ENCODE measurements around the gene SLC39A7. TPM values are rescaled to one million over a fixed set of nuclear protein-coding genes. Genes with fewer than 3 reads are reported as not detected.

SLC39A7 gene
- total RNA-seq, 1 experiment from 2014 or later: 130 TPM

GRCh38 chr6:33217681-33218080 lies 17.0 kb downstream of the SLC39A7 start:
- intact Hi-C loops (cut with micrococcal nuclease): no loop called here
- H2AFZ ChIP-seq (ENCODE audit: low read depth, low read length, poor library complexity, severe bottlenecking): no peak overlapping the region
- ChIA-PET RAD21 (ENCODE audit: low non-redundant PET in 1 of 2, low total read pairs in 2 of 2, uncharacterized antibody in 2 of 2, unreplicated experiment in 2 of 2) (no interaction called here), POLR2A (no interaction called here), CTCF (no interaction called here)
- H3K27ac ChIP-seq (ENCODE audit: low read depth, low read length): no peak overlapping the region
- H3K36me3 ChIP-seq (ENCODE audit: control insufficient read depth in 1 of 2, insufficient read depth in 2 of 2, low read length in 2 of 2): no peaks in the 10 kb centered on the region
- BruUV-seq (replicated peaks): no TSS peak
- H3K27me3 ChIP-seq (ENCODE audit: insufficient read depth, low read length): no peaks in the 10 kb centered on the region
- H3K9ac ChIP-seq (ENCODE audit: low read length): no peak overlapping the region
- ATAC-seq (no peak), DNase-seq (ENCODE audit: low read depth, low spot score) (no peak)
- no peak overlapping the region for H3K4me2 ChIP-seq (ENCODE audit: low read length)
- H4K20me1 ChIP-seq (ENCODE audit: insufficient read depth): no peaks in the 10 kb centered on the region
- H3K4me1 ChIP-seq (ENCODE audit: control insufficient read depth in 1 of 2, insufficient read depth in 2 of 2, low read length in 2 of 2): peaks cover 0 to 5% of the 10 kb centered on the region in 2 experiments; a peak in 1 of 4 replicates
- no peaks in the 10 kb centered on the region for H3K9me3 ChIP-seq (ENCODE audit: control insufficient read depth in 1 of 2, insufficient read depth in 1 of 2, low read depth in 1 of 2, low read length in 2 of 2)
- H3K9me2 ChIP-seq (ENCODE audit: insufficient read depth): no peaks in the 10 kb centered on the region
- TF ChIP-seq ZBTB33 (IDR thresholded peaks at IDR 0.05; ENCODE audit: extremely low read depth, insufficient replicate concordance, low read length): no peak
- no peak for TF ChIP-seq SIN3A (IDR thresholded peaks at IDR 0.05; ENCODE audit: low read depth)
- TF ChIP-seq EZH2 (IDR thresholded peaks at IDR 0.05): no peak
- TF ChIP-seq REST (IDR thresholded peaks at IDR 0.05; ENCODE audit: low read depth): no peak
- no peak for TF ChIP-seq JUND (IDR thresholded peaks at IDR 0.05)
- TF ChIP-seq TCF7L2 (IDR thresholded peaks at IDR 0.05; ENCODE audit: borderline replicate concordance, extremely low read depth, insufficient read depth, insufficient read length): no peak
- no peak for TF ChIP-seq SRF (IDR thresholded peaks at IDR 0.05; ENCODE audit: low read depth)
- TF ChIP-seq MAX (IDR thresholded peaks at IDR 0.05): no peak
- TF ChIP-seq POLR2AphosphoS5 (IDR thresholded peaks at IDR 0.05; ENCODE audit: low read depth, low read length): no peak
- no peak for TF ChIP-seq ZNF274 (IDR thresholded peaks at IDR 0.05; ENCODE audit: low read depth, low read length)
- no peak for TF ChIP-seq YY1 (IDR thresholded peaks at IDR 0.05; ENCODE audit: extremely low read depth, insufficient replicate concordance, low read depth, low read length)
- no peak for TF ChIP-seq ATF3 (IDR thresholded peaks at IDR 0.05)
- TF ChIP-seq CBX3 (IDR thresholded peaks at IDR 0.05; ENCODE audit: low read depth): no peak
- no peak for TF ChIP-seq POLR2A (IDR thresholded peaks at IDR 0.05; ENCODE audit: borderline replicate concordance, extremely low read depth, insufficient read depth, insufficient read length)
- no peak for TF ChIP-seq EZH2phosphoT487 (IDR thresholded peaks at IDR 0.05; ENCODE audit: borderline replicate concordance)
- TF ChIP-seq ELF1 (IDR thresholded peaks at IDR 0.05; ENCODE audit: borderline replicate concordance, low read depth): no peak
- TF ChIP-seq EGR1 (IDR thresholded peaks at IDR 0.05; ENCODE audit: low read depth): no peak
- no peak for TF ChIP-seq CTCF (IDR thresholded peaks at IDR 0.05 in 2 of 3, conservative IDR thresholded peaks at IDR 0.05 in 1 of 3; ENCODE audit: borderline replicate concordance in 1 of 3, insufficient read depth in 1 of 3, low read depth in 2 of 3, low read length in 2 of 3)
- no peak for TF ChIP-seq RAD21 (IDR thresholded peaks at IDR 0.05; ENCODE audit: low read depth)
- H3K79me2 ChIP-seq (ENCODE audit: insufficient read depth, low read length): no peaks in the 10 kb centered on the region
- no peak overlapping the region for H3K4me3 ChIP-seq (replicated peaks in 1 of 2; ENCODE audit: low read depth in 1 of 2, low read length in 2 of 2)
